GM19240 (cell line): ENCODE data around the gene TCF25.
"Not testable (repeated sequence)": the region's sequence is repeated elsewhere in the genome, so short reads cannot be mapped to it uniquely, and the experiment has no call there.

Source experiments
- DNase-seq: peaks from one replicate; pipeline ENCODE4 v3.0.0; 2011; ENCODE audit warnings: low spot score; ENCODE audit not compliant: insufficient read length

The TCF25 gene

DNA sequence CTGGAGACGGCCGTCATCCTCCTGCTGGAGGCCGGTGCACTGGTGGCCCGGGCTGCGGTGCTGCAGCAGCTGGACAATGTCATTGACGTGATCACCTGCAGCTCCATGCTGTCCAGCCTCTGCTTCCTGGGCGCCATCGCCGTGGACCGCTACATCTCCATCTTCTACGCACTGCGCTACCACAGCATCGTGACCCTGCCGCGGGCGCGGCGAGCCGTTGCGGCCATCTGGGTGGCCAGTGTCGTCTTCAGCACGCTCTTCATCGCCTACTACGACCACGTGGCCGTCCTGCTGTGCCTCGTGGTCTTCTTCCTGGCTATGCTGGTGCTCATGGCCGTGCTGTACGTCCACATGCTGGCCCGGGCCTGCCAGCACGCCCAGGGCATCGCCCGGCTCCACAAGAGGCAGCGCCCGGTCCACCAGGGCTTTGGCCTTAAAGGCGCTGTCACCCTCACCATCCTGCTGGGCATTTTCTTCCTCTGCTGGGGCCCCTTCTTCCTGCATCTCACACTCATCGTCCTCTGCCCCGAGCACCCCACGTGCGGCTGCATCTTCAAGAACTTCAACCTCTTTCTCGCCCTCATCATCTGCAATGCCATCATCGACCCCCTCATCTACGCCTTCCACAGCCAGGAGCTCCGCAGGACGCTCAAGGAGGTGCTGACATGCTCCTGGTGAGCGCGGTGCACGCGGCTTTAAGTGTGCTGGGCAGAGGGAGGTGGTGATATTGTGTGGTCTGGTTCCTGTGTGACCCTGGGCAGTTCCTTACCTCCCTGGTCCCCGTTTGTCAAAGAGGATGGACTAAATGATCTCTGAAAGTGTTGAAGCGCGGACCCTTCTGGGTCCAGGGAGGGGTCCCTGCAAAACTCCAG is 46.4 kb downstream of the TCF25 start:
- DNase-seq = no peak

DNA sequence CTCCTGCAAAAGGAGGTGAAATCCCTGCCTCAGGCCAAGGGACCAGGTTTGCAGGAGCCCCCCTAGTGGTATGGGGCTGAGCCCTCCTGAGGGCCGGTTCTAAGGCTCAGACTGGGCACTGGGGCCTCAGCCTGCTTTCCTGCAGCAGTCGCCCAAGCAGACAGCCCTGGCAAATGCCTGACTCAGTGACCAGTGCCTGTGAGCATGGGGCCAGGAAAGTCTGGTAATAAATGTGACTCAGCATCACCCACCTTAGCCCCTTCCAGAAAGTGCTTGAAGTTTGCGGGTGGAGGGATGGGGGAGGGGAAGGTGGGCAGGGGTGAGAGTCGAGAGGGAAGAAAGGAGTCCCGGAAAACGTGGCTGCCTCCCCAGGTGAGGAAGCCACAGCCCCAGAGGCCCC is 47.3 kb downstream of the TCF25 start:
- DNase-seq = no peak

DNA sequence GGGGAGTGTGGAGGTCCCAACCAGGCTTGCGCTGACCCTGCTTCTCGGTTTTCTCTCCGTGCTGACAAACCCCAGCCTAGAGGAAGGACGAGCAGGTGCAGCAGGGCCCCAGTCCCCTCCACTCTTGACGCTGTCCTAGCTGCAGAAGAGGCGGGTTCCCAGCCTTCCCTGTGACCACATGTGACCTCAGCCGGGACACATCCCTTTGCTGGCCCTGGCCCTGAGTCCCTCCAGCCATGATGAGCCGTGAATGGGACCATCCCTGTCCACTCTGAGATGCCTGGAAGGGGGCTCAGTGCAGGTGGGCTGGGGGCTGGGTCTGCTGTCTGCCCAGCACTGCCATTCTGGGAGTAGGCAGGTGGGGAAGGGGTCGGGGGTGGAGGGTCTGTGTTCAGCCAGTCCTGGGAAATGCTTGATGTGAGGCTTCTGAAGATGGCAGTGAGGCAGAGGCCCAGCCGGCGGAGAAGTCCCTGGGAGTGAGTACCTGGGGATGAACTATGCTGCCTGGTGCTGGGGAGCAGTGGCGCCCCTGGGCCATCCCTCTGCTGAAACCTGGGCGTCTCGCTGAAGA is 47.8 kb downstream of the TCF25 start:
- no peak for DNase-seq

DNA sequence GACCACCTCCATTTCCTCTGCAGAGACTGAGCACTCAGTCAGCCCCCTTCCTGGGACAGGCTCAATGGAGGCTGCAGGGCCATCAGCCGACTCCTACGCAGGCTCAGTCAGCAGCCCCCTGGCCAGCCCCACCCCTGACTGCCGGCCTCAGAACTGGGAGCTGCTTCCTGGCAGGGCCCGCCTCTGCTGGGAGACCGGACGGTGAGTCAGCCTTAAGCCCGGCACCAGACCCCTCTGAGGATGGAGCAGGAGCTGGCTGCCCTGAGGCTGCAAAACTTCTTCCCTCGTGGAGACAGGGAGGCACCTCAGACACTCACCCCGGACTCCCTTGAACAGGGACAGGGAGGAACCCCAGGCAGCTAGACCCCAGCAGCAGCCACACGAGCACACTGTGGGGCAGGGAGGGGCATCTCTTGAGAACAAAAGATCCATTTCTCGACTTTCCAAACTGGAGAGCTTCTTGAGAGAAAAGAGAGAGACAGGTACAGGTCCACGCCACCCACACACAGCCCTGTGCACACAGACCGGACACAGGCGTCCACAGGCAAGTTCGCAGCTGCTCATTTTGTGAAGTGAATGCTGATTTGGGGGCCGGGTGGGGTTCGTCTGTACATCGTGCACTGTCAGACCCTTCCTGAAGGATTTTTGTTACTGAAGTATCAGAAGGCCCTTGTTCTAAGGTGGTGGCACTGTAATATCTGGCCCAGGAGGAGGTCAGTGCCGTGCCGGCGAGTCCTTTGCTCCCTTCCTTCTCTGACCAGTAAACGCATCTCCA is 48.5 kb downstream of the TCF25 start:
- no peak for DNase-seq

DNA sequence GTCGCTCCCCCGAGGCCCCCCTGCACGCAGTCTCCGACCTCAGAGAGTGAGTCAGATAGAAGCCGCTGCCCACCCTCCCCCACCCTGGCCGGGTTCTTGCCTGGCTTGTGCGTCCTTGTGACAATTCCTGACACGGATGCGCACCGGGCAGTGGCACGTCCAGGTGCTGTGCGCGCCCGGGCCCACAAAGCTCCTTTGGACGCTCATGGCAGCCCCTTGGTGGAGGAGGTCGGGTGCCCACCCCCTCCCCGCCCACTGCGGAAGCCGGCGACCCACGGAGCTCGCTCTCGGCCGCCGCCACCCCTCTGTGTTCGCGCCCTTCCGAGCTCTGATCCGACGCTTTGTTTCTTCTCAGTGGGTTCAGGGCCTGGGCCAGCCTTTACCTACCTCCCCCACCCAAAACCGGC is 49.1 kb downstream of the TCF25 start:
- no peak for DNase-seq

DNA sequence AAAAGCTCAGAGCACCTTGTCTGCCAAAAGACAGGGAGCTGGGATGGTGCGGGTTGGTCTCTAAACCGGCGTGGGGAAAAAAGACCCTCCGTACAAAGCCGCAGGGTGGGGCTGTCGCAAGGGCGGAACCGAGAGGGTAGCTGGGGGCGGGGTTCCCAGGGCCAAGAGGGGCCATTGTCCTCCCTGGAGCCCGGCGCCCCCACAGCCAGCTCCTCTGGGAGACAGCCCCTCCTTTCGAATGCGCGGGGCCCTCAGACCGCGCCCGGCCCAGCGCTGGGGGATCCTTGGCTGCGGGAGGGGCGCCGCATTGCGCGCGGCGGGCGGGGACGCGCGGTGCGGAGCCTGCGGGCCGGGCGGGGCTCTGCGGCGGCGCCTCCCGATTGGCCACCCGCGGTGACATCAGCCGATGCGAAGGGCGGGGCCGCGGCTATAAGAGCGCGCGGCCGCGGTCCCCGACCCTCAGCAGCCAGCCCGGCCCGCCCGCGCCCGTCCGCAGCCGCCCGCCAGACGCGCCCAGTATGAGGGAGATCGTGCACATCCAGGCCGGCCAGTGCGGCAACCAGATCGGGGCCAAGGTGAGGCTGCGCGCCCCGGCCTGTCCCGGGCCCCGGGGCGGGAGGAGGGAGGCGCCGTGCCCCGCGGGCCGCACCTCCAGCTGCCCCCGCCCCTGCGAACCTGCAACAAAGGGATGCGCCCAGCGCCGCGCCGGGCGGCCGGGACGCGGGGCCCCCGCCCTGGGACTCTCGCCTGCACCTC is 49.7 kb downstream of the TCF25 start, which contains the start of gene TUBB3:
TSS of gene TUBB3 (plus strand) at position 459 of the 756 bp plus-strand sequence. CDS start at position 519, 60 bp downstream.
- no peak for DNase-seq

DNA sequence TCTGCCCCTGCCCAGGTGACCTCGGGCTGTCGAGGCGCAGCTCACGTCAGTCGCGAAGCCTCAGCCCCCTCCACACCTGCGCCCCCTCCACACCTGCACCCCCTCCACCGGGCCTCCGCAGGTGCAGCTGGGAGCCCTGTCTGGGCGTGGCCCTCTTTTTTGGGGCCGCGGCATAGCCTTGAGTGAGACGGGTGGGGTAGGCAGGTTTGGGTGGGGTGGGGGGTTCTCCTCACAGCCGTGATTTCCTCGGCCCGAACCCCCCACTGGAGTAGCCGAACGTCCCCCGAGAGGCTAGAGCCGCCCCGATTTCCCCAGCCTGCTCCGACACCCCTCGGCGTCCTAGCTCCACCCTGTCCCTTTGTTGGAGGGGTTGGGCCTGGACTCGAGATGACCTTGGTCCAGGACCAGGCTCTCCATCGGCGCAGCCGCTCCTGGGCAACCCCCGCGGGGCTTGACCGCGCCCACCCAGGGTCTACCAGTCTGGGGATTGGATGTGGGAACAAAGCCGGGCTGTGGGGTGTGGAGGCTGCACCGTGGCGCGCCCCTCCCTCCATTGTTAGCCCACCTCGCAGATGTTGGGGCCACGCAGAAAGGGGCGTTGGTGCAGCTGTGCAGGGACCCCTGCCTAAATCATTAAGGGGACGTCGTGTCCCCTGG is 50.4 kb downstream of the TCF25 start:
- no peak for DNase-seq

DNA sequence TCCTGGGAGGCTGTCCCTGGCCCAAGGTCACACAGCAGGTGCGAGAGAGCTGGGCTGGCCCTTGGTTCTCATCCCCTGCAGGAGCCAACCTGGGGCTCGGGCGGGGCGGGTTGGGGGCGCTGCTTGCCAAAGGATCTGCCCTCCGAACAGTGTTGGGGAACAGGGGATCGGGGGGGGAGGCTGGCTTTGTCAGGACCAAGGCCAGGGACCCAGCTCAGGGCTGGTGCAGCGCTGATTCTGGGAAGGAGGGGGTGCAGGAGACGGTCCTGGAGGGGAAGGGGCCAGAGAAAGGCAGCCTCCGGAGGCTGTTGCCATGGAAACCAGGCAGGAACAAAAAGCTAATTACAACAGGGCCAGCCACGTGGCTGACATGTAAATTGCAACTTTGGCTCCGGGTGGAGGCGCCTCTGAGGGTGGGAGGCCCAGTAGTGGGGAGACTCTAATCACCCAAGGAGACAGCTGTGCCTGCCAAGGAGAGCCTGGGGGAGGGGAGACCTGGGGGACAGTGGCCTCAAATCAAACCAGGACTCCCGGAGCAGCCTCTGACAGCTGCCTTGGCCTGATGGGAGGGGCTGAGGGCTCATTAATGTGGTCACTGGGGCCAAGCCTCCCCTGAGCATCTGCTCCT is 51.0 kb downstream of the TCF25 start:
- DNase-seq = no peak

DNA sequence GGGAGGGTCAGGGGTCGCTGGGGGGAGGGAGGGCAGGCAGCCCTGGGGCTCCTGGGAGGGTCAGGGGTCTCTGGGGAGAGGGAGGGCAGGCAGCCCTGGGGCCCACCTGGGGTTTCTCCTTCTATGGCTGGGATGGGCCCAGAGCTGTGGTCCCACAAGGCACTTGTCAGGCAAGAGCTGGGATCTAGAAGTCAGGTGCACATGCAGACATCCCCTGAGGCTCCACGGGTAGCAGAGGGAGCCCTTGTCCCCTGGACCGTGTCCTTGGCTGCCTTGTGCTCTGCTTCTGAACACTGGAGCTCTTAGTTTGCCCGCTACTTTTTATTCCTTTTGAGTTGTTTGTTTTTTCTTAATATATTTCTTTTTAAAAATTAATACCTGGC is 51.5 kb downstream of the TCF25 start:
- DNase-seq = no peak

DNA sequence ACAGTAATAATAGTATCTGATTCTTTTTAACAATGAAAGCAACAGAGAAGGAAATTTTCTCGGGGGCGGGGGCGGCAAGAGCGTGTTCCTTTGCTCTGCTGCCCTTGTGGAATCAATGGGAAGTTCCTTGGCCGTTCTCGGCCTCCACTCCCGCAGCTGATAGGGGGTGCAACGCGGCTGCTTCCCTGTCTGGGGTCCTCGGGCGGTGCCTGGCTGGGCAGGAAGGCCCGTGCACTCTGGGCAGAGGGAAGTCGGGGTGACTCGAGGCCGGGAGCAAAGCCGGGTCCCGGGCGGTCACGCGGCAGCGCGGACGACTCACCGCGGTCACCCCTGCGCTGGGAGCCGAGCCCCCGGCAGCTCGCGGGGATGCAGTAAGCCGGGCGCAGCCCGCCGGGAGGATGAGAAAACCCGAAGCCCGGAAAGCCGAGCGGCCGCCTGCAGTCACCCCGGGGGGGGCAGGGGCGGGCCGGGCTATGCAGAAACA is 52.2 kb downstream of the TCF25 start:
- no peak for DNase-seq

DNA sequence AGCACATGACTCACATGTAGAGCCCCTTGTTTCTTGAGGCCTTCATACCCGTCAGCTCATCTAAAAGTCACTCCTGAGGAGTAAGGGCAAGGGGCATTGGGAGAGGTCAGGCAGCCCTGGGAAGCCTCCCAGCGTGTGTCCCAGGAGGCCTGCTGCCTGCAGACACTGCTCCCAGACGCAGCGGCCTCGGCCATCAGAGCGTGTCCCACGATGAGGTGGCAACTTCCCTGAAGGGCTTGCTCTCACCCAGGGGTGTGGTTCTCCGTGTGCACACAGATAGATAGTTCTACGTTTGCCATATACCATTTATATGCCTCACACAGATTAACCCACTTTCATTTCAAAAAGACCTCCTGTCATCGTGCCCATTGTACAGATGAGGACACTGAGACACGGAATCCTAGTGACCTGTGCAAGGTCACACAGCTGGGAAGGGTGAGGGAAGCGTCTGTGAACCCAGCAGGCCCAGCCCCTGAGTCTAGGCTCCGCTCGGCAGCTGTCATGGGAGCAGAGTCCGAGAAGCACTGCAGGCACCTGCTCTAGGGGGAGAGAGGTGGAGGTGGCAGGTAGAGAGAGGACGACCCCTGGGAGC is 58.0 kb downstream of the TCF25 start:
- DNase-seq = no peak

DNA sequence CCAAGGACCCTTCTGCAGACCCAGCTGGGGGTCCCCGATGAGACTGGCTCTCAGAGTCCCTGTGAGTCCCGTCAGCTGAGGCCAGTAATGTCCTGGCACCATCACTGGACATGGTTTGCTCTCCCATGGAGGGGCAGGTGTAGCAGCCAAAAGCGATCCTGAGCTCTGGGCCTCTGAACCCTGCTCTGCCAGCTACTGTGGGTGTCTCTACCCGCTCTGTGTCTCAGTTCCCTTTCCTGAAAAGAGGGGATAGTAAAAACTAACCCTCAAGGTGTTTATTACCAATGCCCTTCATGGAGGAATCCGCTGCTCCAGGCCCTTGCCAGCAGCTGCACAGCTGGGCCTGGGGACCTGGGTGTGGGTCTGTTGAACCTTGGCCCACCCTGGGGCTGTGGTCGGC is 58.6 kb downstream of the TCF25 start:
- DNase-seq = no peak

DNA sequence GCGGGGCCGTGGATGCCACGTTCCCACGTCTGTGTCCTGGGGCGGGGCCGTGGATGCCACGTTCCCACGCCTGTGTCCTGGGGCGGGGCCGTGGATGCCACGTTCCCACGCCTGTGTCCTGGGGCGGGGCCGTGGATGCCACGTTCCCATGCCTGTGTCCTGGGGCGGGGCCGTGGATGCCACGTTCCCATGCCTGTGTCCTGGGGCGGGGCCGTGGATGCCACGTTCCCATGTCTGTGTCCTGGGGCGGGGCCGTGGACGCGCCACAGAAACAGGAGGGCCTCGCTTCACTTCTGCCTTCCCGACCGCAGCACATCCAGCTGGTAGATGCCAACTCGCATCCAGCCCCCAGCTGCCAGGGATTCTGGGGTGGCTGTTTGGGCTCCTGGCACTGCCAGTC is 60.6 kb downstream of the TCF25 start:
- DNase-seq = not testable (repeated sequence)

DNA sequence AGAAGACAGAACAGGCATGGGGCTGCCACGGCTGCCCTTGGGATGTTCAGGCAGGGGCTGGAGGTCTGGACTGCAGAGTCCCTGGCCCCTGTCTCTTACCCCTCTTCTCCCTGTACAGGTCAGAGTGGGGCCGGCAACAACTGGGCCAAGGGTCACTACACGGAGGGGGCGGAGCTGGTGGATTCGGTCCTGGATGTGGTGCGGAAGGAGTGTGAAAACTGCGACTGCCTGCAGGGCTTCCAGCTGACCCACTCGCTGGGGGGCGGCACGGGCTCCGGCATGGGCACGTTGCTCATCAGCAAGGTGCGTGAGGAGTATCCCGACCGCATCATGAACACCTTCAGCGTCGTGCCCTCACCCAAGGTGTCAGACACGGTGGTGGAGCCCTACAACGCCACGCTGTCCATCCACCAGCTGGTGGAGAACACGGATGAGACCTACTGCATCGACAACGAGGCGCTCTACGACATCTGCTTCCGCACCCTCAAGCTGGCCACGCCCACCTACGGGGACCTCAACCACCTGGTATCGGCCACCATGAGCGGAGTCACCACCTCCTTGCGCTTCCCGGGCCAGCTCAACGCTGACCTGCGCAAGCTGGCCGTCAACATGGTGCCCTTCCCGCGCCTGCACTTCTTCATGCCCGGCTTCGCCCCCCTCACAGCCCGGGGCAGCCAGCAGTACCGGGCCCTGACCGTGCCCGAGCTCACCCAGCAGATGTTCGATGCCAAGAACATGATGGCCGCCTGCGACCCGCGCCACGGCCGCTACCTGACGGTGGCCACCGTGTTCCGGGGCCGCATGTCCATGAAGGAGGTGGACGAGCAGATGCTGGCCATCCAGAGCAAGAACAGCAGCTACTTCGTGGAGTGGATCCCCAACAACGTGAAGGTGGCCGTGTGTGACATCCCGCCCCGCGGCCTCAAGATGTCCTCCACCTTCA is 61.5 kb downstream of the TCF25 start:
- DNase-seq = no peak

DNA sequence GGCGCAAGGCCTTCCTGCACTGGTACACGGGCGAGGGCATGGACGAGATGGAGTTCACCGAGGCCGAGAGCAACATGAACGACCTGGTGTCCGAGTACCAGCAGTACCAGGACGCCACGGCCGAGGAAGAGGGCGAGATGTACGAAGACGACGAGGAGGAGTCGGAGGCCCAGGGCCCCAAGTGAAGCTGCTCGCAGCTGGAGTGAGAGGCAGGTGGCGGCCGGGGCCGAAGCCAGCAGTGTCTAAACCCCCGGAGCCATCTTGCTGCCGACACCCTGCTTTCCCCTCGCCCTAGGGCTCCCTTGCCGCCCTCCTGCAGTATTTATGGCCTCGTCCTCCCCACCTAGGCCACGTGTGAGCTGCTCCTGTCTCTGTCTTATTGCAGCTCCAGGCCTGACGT is 62.2 kb downstream of the TCF25 start:
- not testable (repeated sequence) for DNase-seq

DNA sequence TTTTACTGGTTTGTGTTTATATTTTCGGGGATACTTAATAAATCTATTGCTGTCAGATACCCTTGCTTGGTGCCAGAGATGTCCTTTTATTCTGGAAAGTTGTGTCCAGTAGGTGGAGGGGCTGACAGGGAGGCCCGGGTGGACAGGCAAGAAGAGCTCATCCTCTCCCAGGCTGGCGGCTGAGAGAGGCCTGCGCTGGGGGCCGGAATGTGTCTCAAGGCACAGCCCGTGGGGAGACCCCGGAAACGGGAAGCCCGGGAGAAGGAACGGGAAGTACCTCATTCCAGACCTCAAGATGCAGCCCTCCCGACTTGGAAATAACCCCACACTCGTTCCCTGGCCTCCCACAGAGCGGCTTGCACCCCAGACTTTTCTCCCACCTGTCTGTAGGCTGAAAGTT is 62.6 kb downstream of the TCF25 start:
- no peak for DNase-seq

DNA sequence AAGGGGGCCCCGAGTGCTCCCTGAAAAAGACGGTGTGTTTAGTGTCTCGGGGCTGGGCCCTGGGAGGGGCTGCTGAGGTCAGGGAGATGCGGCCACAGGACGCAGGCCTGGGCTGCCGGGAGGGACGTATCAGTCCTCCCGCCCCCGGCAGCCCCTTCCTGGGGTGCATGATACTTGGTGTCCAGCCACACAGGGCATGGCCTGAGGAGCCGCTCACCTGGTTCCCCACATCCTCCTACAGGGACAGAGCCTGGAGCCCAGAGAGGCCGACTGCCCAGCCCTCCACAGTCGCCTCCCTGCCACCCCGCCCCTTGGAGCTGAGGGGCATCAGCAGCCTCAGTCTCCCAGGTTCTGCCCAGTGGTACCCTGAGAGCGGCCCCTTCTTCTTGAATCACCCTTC is 63.1 kb downstream of the TCF25 start:
- no peak for DNase-seq

DNA sequence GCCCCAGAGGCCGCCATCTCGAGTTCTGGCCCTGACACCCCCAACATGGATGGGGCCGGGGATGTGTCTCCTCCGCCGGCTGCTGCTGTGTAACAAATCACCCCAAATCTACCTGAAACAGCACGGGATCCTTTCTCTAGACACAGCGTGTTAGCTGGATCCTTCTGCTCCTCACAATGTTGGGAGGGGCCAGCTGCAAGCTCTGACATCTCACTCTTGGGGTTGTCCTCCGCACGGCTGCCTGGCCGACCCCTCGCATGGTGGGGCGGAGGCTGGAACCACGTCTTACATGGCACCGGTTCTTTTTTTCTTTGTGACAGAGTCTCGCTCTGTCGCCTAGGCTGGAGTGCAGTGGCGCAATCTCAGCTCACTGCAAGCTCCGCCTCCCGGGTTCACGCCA is 63.6 kb downstream of the TCF25 start:
- no peak for DNase-seq
